PC-3 (cell line): ENCODE data around the gene SYT7. TPM values are rescaled to one million over a fixed set of nuclear protein-coding genes. Genes with fewer than 3 reads are reported as not detected.

Experiments
- ATAC-seq: fragments of 200-7000 bp; cut with Tn5 transposase; 2 replicates; pipeline ENCODE4 v1.9.1; 2020; ENCODE audit warnings: mild to moderate bottlenecking, moderate library complexity
- BruUV-seq: library from RNA; stranded (reverse); fragments of 400-500 nt; replicated peaks from 2 replicates; lab custom pipeline; 2021; lab: Mats Ljungman, UMichigan
- CTCF ChIA-PET: fragments of 300-600 bp; sonication (Branson Sonifier 250); formaldehyde crosslinking; loops from one replicate; lab custom pipeline; 2022; ENCODE audit warnings: antibody characterized with exemption; lab: Charles Lee
- POLR2A ChIA-PET: fragments of 300-600 bp; sonication (Branson Sonifier 250); formaldehyde crosslinking; loops from one replicate; lab custom pipeline; 2022; ENCODE audit warnings: antibody characterized with exemption; ENCODE audit not compliant: unreplicated experiment; lab: Charles Lee
- DNase-seq: peaks from one replicate; pipeline ENCODE4 v3.0.0-alpha.2; 2015
- H2AFZ ChIP-seq: fragments of 300-600 bp; sonication (generic); 2 replicates; pipeline ENCODE4 v1.6.0; 2016; ENCODE audit warnings: antibody characterized with exemption, low read length
- H3F3A ChIP-seq: fragments of 300-600 bp; sonication (generic); one replicate; pipeline ENCODE4 v1.6.0; 2017; ENCODE audit warnings: antibody characterized with exemption, low read length, control low read depth, mild to moderate bottlenecking; ENCODE audit not compliant: unreplicated experiment
- H3K27ac ChIP-seq: fragments of 300-600 bp; sonication (generic); 2 replicates; pipeline ENCODE4 v1.5.1; 2016; ENCODE audit warnings: mild to moderate bottlenecking, low read length
- H3K27me3 ChIP-seq: fragments of 300-600 bp; sonication (generic); 2 replicates; pipeline ENCODE4 v1.6.1; 2016; ENCODE audit warnings: low read length, mixed read lengths
- H3K36me3 ChIP-seq: fragments of 300-600 bp; sonication (generic); 2 replicates; pipeline ENCODE4 v1.6.1; 2016; ENCODE audit warnings: low read depth, mixed run types, low read length, mixed read lengths
- H3K4me1 ChIP-seq: fragments of 300-600 bp; sonication (generic); 2 replicates; pipeline ENCODE4 v1.5.1; 2016; ENCODE audit warnings: low read length; ENCODE audit not compliant: insufficient read depth
- H3K4me2 ChIP-seq: fragments of 300-600 bp; sonication (generic); 2 replicates; pipeline ENCODE4 v1.6.0; 2016; ENCODE audit warnings: low read length
- H3K4me3 ChIP-seq: fragments of 300-600 bp; sonication (generic); 2 replicates; pipeline ENCODE4 v1.5.1; 2016; ENCODE audit warnings: mild to moderate bottlenecking, low read length, mixed read lengths
- H3K79me2 ChIP-seq: fragments of 300-600 bp; sonication (generic); 2 replicates; pipeline ENCODE4 v1.6.1; 2017; ENCODE audit warnings: low read length, mixed read lengths
- H3K9ac ChIP-seq: fragments of 300-600 bp; sonication (generic); 2 replicates; pipeline ENCODE4 v1.6.0; 2016; ENCODE audit warnings: mild to moderate bottlenecking, low read length
- H3K9me2 ChIP-seq: fragments of 300-600 bp; sonication (generic); replicated peaks from 2 replicates; pipeline ENCODE4 v1.6.1; 2016; ENCODE audit warnings: mixed run types, low read length, mixed read lengths
- H3K9me3 ChIP-seq: fragments of 300-600 bp; sonication (generic); 2 replicates; pipeline ENCODE4 v1.6.1; 2016; ENCODE audit warnings: low read length, mixed read lengths
- H4K20me1 ChIP-seq: fragments of 300-600 bp; sonication (generic); 2 replicates; pipeline ENCODE4 v1.6.1; 2016; ENCODE audit warnings: low read length, mixed read lengths
- EZH2 ChIP-seq: fragments of 300-600 bp; sonication (generic); IDR thresholded peaks from one replicate; pipeline ENCODE4 v1.6.1; 2017; ENCODE audit warnings: antibody characterized with exemption, mild to moderate bottlenecking, low read length; ENCODE audit not compliant: unreplicated experiment
- EZH2phosphoT487 ChIP-seq: fragments of 300-600 bp; sonication (generic); IDR thresholded peaks from 2 replicates; pipeline ENCODE4 v1.6.1; 2018; ENCODE audit warnings: mild to moderate bottlenecking, antibody characterized with exemption, low read length, borderline replicate concordance
- intact Hi-C: fragments of 100-400 bp; cut with micrococcal nuclease; formaldehyde crosslinking; loops from 2 replicates; pipeline ENCODE4 v1.9.0; 2023
- total RNA-seq: library from RNA; depleted of rRNA; stranded (reverse); fragments of >200 nt; gene quantifications from 2 replicates; pipeline ENCODE4 v1.2.3, GENCODE V29; 2014
- TF ChIP-seq, protein P1 (sequence below): fragments of 300-600 bp; sonication (generic); conservative IDR thresholded peaks from 2 replicates; pipeline ENCODE4 v1.5.1; 2017; ENCODE audit warnings: antibody characterized with exemption, low read depth, mild to moderate bottlenecking, low read length

The SYT7 gene
- total RNA-seq, 1 experiment from 2014 or later = 23.2 TPM

DNA sequence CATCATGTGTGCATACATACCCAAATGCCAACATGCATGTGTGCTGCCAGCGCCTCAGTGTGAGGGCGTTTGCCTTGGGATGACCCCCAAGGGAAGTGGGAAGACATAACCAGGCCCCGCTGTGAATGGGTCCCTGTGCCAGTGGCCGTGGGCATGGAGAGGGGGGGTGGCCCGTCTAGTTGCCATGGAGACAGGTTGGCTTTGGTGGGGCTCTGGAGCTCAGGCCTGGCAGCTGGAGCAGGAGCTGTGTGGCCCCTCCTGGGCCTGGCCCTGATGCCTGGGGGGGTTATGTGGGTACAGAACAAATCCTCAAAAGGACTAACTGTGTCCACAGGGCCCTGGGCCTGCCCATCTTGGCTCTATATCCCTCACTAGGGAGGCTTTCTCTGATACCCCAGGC lies 8.0 kb downstream of the SYT7 start:
- Histone ChIP-seq H4K20me1 (0 out of 2 replicates have a peak, but pooled peaks cover 14% of the 10 kb centered on the region), H3K9ac (no peak overlapping the region), H2AFZ (no peak overlapping the region), H3K4me2 (no peak overlapping the region), H3K27ac (no peak overlapping the region), H3K9me3 (no peaks in the 10 kb centered on the region), H3K4me1 (no peaks in the 10 kb centered on the region), H3K36me3 (no peaks in the 10 kb centered on the region), H3K4me3 (no peak overlapping the region), H3K79me2 (no peaks in the 10 kb centered on the region), H3K27me3 (no peaks in the 10 kb centered on the region), H3F3A (no peaks in the 10 kb centered on the region), H3K9me2 (no peaks in the 10 kb centered on the region)
- ChIA-PET POLR2A (no interaction called here), CTCF (no interaction called here)
- ATAC-seq (no peak), DNase-seq (no peak)
- intact Hi-C loops = no loop called here
- TF ChIP-seq EZH2phosphoT487 (no peak), EZH2 (no peak)
- TF ChIP-seq, protein P1, sequence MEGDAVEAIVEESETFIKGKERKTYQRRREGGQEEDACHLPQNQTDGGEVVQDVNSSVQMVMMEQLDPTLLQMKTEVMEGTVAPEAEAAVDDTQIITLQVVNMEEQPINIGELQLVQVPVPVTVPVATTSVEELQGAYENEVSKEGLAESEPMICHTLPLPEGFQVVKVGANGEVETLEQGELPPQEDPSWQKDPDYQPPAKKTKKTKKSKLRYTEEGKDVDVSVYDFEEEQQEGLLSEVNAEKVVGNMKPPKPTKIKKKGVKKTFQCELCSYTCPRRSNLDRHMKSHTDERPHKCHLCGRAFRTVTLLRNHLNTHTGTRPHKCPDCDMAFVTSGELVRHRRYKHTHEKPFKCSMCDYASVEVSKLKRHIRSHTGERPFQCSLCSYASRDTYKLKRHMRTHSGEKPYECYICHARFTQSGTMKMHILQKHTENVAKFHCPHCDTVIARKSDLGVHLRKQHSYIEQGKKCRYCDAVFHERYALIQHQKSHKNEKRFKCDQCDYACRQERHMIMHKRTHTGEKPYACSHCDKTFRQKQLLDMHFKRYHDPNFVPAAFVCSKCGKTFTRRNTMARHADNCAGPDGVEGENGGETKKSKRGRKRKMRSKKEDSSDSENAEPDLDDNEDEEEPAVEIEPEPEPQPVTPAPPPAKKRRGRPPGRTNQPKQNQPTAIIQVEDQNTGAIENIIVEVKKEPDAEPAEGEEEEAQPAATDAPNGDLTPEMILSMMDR = no peak
- BruUV-seq = no TSS peak

DNA sequence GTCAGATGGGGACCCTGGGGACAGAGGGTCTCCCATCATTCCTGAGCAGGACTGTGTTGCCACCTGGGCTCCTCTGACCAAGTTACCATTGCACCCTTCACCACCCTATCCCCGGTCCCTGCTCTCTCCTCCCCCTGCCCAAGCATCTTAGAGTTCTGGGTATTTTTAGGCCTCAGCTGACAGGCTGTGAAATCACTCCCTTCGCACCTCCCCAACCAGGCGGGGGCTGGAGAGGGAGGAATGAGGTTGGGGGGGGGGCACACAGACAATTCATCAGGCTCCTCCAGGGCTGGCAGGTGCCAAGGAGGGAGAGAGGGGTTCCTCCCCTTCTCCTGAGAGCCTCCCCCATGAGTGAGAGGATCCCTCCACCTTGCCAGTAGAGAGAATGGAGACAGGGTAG lies 9.0 kb downstream of the SYT7 start:
- H2AFZ ChIP-seq = no peak overlapping the region

DNA sequence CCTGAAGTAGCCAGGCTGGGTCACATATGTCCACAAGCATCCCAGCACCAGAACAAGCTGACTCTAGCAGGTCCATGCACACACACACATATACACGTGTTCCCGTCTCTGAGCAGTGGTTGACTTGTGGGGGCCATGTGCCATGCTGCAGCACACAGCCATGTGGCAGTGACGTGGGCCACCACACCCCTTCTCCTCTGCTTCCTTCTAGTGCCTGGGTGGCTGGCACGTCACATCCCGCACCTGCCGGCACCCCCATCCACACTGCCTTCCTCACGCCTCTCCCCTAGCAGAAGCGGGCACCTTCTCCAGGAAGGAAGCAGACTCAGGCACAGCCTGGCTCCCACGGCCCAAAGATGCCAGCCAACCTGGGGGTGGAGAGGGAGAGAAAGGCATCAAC lies 9.5 kb downstream of the SYT7 start:
- Histone ChIP-seq H2AFZ (no peak overlapping the region), H3K9ac (no peak overlapping the region), H3K9me3 (no peaks in the 10 kb centered on the region), H3K36me3 (no peaks in the 10 kb centered on the region), H3F3A (no peaks in the 10 kb centered on the region), H3K9me2 (no peaks in the 10 kb centered on the region), H3K27ac (no peak overlapping the region), H4K20me1 (0 out of 2 replicates have a peak, but pooled peaks cover 14% of the 10 kb centered on the region), H3K27me3 (no peaks in the 10 kb centered on the region), H3K4me3 (no peak overlapping the region), H3K4me2 (no peak overlapping the region), H3K79me2 (no peaks in the 10 kb centered on the region), H3K4me1 (no peaks in the 10 kb centered on the region)
- intact Hi-C loops = no loop called here
- CTCF ChIA-PET = no interaction called here
- DNase-seq = no peak
- ATAC-seq = no peak
- TF ChIP-seq EZH2 = no peak
- no peak for TF ChIP-seq EZH2phosphoT487
- TF ChIP-seq, protein P1 = no peak
- no TSS peak for BruUV-seq
- POLR2A ChIA-PET = no interaction called here

More for the DNA sequence above, 9.0 kb downstream of the SYT7 start:
- H3K79me2 ChIP-seq = no peaks in the 10 kb centered on the region
- intact Hi-C loops = no loop called here
- no peaks in the 10 kb centered on the region for H3K9me3 ChIP-seq
- ChIA-PET POLR2A (no interaction called here), CTCF (no interaction called here)
- H3K27me3 ChIP-seq = no peaks in the 10 kb centered on the region
- ATAC-seq (no peak), DNase-seq (no peak)
- H4K20me1 ChIP-seq = 0 out of 2 replicates have a peak, but pooled peaks cover 14% of the 10 kb centered on the region
- BruUV-seq = no TSS peak
- TF ChIP-seq EZH2phosphoT487 = no peak
- TF ChIP-seq EZH2 = no peak
- TF ChIP-seq, protein P1 = no peak
- H3K4me3 ChIP-seq = no peak overlapping the region
- H3K4me1 ChIP-seq = no peaks in the 10 kb centered on the region
- H3K27ac ChIP-seq = no peak overlapping the region
- no peak overlapping the region for H3K9ac ChIP-seq
- no peak overlapping the region for H3K4me2 ChIP-seq
- H3K9me2 ChIP-seq = no peaks in the 10 kb centered on the region
- H3K36me3 ChIP-seq = no peaks in the 10 kb centered on the region
- H3F3A ChIP-seq = no peaks in the 10 kb centered on the region
